HG03432 (cell line): ENCODE measurements around the gene TSPAN12.

Source experiments
- ATAC-seq: cut with Tn5 transposase; IDR thresholded peaks from one replicate; pipeline ENCODE4 v1.9.1; 2021; ENCODE audit warnings: mild to moderate bottlenecking, moderate library complexity; ENCODE audit not compliant: unreplicated experiment

The TSPAN12 gene

GRCh38 chr7:120774481-120774880 lies 83.5 kb downstream of the TSPAN12 start:
- ATAC-seq: no peak

DNA sequence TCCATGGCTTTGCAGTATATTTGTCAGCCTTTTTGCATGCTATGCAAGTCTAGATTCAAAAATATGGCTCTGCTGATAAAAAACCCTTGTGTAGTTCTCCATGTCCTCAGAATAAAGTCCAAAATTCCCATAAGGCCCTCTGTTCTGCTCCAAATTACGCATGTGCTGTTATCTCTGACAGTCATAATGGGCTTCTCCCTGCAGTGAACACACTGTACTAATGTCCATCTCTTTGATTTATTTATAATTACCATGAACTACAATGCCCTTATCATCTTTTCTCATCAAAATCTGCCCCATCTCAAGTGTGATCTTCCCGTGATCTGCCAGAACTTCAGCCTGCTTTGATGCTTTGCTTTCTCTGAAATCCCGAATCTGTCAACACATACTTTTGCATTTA lies 87.7 kb downstream of the TSPAN12 start:
- ATAC-seq: no peak

GRCh38 chr7:120760851-120761250 lies 97.1 kb downstream of the TSPAN12 start:
- ATAC-seq: no peak

- peak; percentile 92 for ATAC-seq
These were observed 97.9 kb downstream of the TSPAN12 start for GRCh38 chr7:120760050-120760449.

DNA sequence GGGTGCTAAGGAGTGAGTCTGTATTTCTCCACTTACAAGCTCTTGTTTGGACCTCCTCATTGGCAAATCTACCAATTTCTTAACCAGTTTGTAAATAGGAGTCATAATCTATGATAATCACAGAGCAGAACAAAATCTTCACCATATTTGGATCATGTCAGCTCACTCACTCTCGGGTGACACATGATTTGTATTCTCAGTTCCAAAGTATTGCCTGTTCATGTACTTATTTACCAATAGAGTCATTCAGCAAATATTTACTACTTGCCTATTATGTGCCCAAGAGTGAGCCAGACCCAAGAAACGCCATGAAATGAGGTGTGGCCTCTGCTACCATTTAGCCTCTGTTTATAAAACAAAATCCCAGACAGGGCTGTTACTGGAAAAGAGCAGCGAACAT lies 114.8 kb downstream of the TSPAN12 start:
- ATAC-seq: no peak

DNA sequence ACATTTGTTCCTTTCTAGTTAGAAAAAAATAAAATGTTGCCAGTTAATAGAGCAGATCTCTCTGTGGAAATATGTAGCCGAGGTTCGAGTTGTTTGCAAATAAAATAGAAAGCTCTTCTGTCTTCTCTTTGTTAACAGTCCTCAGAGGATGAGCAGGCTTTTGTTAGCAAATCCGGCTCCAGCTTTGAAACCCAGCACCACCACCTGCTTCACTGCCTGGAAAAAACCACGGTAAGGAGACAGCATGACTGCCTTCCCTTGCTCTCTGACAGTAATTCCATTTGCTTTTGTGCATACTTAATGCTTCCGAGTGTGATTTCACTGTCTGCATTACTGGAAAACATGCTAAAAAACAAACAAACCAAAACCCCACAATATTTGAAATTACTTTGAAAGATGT lies 115.6 kb downstream of the TSPAN12 start:
- ATAC-seq: no peak

- no peak for ATAC-seq
These were observed 116.4 kb downstream of the TSPAN12 start for GRCh38 chr7:120741371-120742042.

DNA sequence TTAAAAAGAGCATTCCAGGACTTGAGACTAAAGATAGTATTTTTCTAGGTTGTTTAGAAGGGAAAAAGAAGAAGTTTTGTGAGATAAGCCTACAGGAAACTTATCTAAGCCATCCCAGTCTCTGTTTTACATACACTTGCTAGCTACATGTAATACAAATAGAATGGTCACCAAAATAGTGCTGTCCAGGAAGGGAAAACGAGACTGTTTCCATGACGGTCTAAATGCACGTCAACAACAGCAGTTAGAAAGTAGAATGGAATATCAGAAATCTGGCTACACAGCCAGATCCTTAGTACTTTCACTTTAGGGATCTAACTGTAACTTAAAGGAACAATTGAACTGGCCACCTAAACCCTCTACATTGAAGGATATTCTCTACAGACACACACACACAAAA lies 117.6 kb downstream of the TSPAN12 start:
- no peak for ATAC-seq

DNA sequence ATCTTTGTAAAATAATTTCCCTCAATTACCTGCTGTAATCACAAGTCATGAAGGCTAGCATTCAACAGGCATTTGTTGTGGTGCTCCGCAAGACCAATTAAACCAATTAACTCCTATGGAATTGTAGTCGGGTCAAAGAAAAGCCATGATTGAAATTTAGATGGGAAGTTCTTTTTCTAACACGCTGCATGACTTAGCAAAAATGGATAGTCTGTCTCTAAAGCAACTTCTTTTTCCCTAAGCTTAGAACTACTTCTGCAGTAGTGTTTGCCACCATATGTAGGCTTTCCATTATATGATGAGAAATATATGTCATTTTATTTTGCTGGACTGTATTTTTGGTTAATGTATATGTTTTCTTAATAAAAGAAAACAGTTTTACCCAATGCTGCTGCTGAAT lies 119.1 kb downstream of the TSPAN12 start:
- no peak for ATAC-seq
